ENCODE data around the gene MYOM3. TPM values are rescaled to one million over a fixed set of nuclear protein-coding genes. Genes with fewer than 3 reads are reported as not detected.

MYOM3 gene
- total RNA-seq, 1 experiment from 2014 or later: 0.05 TPM

DNA sequence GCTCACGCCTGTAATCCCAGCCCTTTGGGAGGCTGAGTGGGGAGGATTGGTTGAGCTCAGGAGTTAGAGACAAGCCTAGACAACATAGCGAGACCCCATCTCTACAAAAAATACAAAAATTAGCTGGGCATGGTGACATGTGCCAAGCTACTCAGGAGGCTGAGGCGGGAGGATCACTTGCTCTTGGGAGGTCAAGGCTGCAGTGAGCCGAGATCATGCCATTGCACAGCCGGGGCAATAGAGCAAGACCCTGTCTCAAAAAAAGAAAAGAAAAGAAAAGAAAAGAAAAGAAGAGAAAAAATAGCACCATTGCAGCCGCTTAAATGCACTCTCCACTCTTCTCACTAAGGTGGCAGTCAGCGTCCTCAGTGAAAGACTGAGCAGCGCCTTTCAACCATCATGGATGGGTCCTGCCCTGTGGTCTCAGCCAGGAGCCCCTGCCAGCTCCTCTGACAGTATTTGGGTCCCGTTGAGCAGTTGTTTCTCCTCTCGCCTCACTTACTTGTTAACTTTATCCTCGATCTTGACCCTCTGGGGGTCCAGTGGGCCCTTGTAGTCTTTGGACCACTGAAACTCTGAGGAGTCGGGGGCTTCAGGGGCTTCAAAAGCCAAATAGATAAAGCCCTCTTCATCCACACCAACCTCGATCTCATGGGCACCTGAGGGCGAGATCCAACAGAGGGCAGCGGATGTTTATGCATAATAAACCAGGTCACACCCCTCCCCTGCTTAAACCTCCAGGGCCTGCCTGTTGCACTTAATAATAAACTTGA is 36.9 kb downstream of the MYOM3 start:
- TF ChIP-seq POLR2AphosphoS5 (IDR thresholded peaks at IDR 0.05; ENCODE audit: low read depth, low read length) (no peak), TCF7L2 (IDR thresholded peaks at IDR 0.05; ENCODE audit: low read depth, low read length) (no peak), SIN3A (IDR thresholded peaks at IDR 0.05; ENCODE audit: borderline replicate concordance, insufficient read depth, low read depth, low read length) (no peak)
- TF ChIP-seq, protein P1, sequence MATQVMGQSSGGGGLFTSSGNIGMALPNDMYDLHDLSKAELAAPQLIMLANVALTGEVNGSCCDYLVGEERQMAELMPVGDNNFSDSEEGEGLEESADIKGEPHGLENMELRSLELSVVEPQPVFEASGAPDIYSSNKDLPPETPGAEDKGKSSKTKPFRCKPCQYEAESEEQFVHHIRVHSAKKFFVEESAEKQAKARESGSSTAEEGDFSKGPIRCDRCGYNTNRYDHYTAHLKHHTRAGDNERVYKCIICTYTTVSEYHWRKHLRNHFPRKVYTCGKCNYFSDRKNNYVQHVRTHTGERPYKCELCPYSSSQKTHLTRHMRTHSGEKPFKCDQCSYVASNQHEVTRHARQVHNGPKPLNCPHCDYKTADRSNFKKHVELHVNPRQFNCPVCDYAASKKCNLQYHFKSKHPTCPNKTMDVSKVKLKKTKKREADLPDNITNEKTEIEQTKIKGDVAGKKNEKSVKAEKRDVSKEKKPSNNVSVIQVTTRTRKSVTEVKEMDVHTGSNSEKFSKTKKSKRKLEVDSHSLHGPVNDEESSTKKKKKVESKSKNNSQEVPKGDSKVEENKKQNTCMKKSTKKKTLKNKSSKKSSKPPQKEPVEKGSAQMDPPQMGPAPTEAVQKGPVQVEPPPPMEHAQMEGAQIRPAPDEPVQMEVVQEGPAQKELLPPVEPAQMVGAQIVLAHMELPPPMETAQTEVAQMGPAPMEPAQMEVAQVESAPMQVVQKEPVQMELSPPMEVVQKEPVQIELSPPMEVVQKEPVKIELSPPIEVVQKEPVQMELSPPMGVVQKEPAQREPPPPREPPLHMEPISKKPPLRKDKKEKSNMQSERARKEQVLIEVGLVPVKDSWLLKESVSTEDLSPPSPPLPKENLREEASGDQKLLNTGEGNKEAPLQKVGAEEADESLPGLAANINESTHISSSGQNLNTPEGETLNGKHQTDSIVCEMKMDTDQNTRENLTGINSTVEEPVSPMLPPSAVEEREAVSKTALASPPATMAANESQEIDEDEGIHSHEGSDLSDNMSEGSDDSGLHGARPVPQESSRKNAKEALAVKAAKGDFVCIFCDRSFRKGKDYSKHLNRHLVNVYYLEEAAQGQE (IDR thresholded peaks at IDR 0.05; ENCODE audit: insufficient read depth in 1 of 2, low read depth in 2 of 2, low read length in 1 of 2): no peak
- TF ChIP-seq, protein P2, sequence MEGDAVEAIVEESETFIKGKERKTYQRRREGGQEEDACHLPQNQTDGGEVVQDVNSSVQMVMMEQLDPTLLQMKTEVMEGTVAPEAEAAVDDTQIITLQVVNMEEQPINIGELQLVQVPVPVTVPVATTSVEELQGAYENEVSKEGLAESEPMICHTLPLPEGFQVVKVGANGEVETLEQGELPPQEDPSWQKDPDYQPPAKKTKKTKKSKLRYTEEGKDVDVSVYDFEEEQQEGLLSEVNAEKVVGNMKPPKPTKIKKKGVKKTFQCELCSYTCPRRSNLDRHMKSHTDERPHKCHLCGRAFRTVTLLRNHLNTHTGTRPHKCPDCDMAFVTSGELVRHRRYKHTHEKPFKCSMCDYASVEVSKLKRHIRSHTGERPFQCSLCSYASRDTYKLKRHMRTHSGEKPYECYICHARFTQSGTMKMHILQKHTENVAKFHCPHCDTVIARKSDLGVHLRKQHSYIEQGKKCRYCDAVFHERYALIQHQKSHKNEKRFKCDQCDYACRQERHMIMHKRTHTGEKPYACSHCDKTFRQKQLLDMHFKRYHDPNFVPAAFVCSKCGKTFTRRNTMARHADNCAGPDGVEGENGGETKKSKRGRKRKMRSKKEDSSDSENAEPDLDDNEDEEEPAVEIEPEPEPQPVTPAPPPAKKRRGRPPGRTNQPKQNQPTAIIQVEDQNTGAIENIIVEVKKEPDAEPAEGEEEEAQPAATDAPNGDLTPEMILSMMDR (IDR thresholded peaks at IDR 0.05): no peak; the same call in 1 of the 2 replicates
- ChIA-PET CTCF (interaction anchor here (0.8 to 1.2 kb wide), 3 partner anchors 38 to 316 kb away, joined by 3 to 5 read pairs (median 3); no protein-coding TSS in a partner anchor), POLR2A (interaction anchor here (0.6 kb wide), 1 partner anchor 127 kb away, joined by 3 read pairs; no protein-coding TSS in a partner anchor)
- intact Hi-C loops (cut with micrococcal nuclease; ENCODE audit: unreplicated experiment): loop anchor here (5.0 kb wide), 3 partner anchors 37 to 317 kb away; partner anchors contain the start of gene MYOM3
- H3K4me3 ChIP-seq (ENCODE audit: low read depth in 2 of 2, low read length in 2 of 2): no peak overlapping the region
- ATAC-seq (no peak), DNase-seq (ENCODE audit: low read depth, low spot score) (no peak)
- no peak overlapping the region for H3K27ac ChIP-seq (ENCODE audit: low read length)
- no peaks in the 10 kb centered on the region for H3K9me3 ChIP-seq (ENCODE audit: control insufficient read depth, insufficient read depth, low read depth, low read length)
- BruUV-seq (replicated peaks): no TSS peak
- no peaks in the 10 kb centered on the region for H3K27me3 ChIP-seq (ENCODE audit: control insufficient read depth, insufficient read depth, low read length)
- H3K4me1 ChIP-seq (ENCODE audit: control insufficient read depth, insufficient read depth, low read length): peaks cover 8% of the 10 kb centered on the region; the same call in 1 of the 2 replicates
- in situ Hi-C loops (cut with HindIII; ENCODE audit: low pct_unique_long_range_greater_than_20kb, low sequenced_read_pairs): no loop called here
- no peaks in the 10 kb centered on the region for H3K36me3 ChIP-seq (ENCODE audit: control insufficient read depth, insufficient read depth, low read length)

DNA sequence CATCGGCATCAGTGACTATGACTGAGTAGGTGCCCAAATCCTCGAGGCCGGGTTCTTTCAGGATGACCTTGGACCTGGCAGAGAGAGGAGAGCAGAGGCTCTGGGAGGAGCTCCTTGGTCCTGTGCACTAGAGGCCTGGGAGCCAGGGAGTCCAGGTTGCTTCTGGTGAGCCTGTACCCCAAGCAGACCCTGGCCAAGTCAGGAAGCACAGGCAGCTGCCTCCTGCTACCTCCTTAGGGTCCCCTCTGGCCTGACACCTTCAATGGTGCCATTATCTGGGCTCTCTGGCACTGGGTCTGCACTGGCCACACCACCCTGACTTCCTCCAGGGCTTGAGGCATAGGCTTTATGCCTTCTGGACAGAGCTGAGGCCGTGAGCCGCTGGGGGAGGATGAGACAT is 37.7 kb downstream of the MYOM3 start:
- H3K36me3 ChIP-seq (ENCODE audit: control insufficient read depth, insufficient read depth, low read length): no peaks in the 10 kb centered on the region
- no TSS peak for BruUV-seq (replicated peaks)
- H3K27me3 ChIP-seq (ENCODE audit: control insufficient read depth, insufficient read depth, low read length): no peaks in the 10 kb centered on the region
- ChIA-PET CTCF (interaction anchor here (0.8 to 1.2 kb wide), 3 partner anchors 38 to 317 kb away, joined by 3 to 5 read pairs (median 3); no protein-coding TSS in a partner anchor), POLR2A (no interaction called here)
- no peak overlapping the region for H3K4me3 ChIP-seq (ENCODE audit: low read depth in 2 of 2, low read length in 2 of 2)
- H3K27ac ChIP-seq (ENCODE audit: low read length): no peak overlapping the region
- H3K4me1 ChIP-seq (ENCODE audit: control insufficient read depth, insufficient read depth, low read length): peaks cover 8% of the 10 kb centered on the region; the same call in 1 of the 2 replicates
- intact Hi-C loops (cut with micrococcal nuclease; ENCODE audit: unreplicated experiment) (loop anchor here (5.0 kb wide), 3 partner anchors 38 to 318 kb away; partner anchors contain the start of gene MYOM3), in situ Hi-C loops (cut with HindIII; ENCODE audit: low pct_unique_long_range_greater_than_20kb, low sequenced_read_pairs) (no loop called here)
- ATAC-seq (no peak), DNase-seq (ENCODE audit: low read depth, low spot score) (no peak)
- H3K9me3 ChIP-seq (ENCODE audit: control insufficient read depth, insufficient read depth, low read depth, low read length): no peaks in the 10 kb centered on the region
- TF ChIP-seq POLR2AphosphoS5 (IDR thresholded peaks at IDR 0.05; ENCODE audit: low read depth, low read length) (no peak), TCF7L2 (IDR thresholded peaks at IDR 0.05; ENCODE audit: low read depth, low read length) (no peak), SIN3A (IDR thresholded peaks at IDR 0.05; ENCODE audit: borderline replicate concordance, insufficient read depth, low read depth, low read length) (no peak)
- TF ChIP-seq, protein P1 (IDR thresholded peaks at IDR 0.05; ENCODE audit: insufficient read depth in 1 of 2, low read depth in 2 of 2, low read length in 1 of 2): no peak
- TF ChIP-seq, protein P2 (IDR thresholded peaks at IDR 0.05): no peak
